WTC11 (cell line): Measurements from ENCODE around the gene CNGA1. TPM values are rescaled to one million over a fixed set of nuclear protein-coding genes. Genes with fewer than 3 reads are reported as not detected.
A peak's percentile ranks its signal among the peaks of the same experiment; 100 is the strongest.

Experiments used
- ATAC-seq: fragments of 200-7000 bp; cut with Tn5 transposase; 2 replicates; pipeline ENCODE4 v1.10.0; 2021; ENCODE audit warnings: mild to moderate bottlenecking, moderate library complexity
- CTCF ChIA-PET: fragments of 300-600 bp; sonication (Branson Sonifier 250); formaldehyde crosslinking; loops from one replicate; lab custom pipeline; 2021; ENCODE audit warnings: antibody characterized with exemption; lab: Charles Lee
- POLR2A ChIA-PET: fragments of 350-600 bp; sonication (Branson Sonifier 250); formaldehyde crosslinking; loops from one replicate; lab custom pipeline; 2021; ENCODE audit warnings: antibody characterized with exemption; lab: Charles Lee
- DNase-seq: peaks from one replicate; pipeline ENCODE4 v3.0.0; 2021; ENCODE audit warnings: low spot score
- H3K27ac Mint-ChIP-seq: 2 replicates; pipeline ENCODE4 v1.8.0; 2021; ENCODE audit warnings: mixed read lengths
- H3K27me3 Mint-ChIP-seq: 2 replicates; pipeline ENCODE4 v1.8.0; 2021; ENCODE audit warnings: low read depth, mild to moderate bottlenecking, moderate library complexity, mixed read lengths
- H3K36me3 Mint-ChIP-seq: 2 replicates; pipeline ENCODE4 v1.8.0; 2021; ENCODE audit warnings: mixed read lengths
- H3K4me1 Mint-ChIP-seq: 2 replicates; pipeline ENCODE4 v1.8.0; 2022; ENCODE audit warnings: mixed read lengths
- H3K4me3 Mint-ChIP-seq: 2 replicates; pipeline ENCODE4 v1.8.0; 2021; ENCODE audit warnings: mild to moderate bottlenecking, moderate library complexity, mixed read lengths
- H3K9me3 Mint-ChIP-seq: 2 replicates; pipeline ENCODE4 v1.8.0; 2021; ENCODE audit warnings: mixed read lengths
- AR ChIP-seq: fragments of 250-450 bp; sonication (Bioruptor Pico); IDR thresholded peaks from 2 replicates; pipeline ENCODE4 v1.9.0; 2021; ENCODE audit warnings: mild to moderate bottlenecking
- ATF3 ChIP-seq: sonication (generic); formaldehyde crosslinking; conservative IDR thresholded peaks from 2 replicates; pipeline ENCODE4 v1.8.1; 2022; ENCODE audit warnings: mild to moderate bottlenecking, missing genetic modification reagents
- ATF6 ChIP-seq: sonication (generic); formaldehyde crosslinking; IDR thresholded peaks from 2 replicates; pipeline ENCODE4 v1.8.1; 2023; ENCODE audit warnings: mild to moderate bottlenecking, missing genetic modification reagents
- CREB1 ChIP-seq: sonication (generic); formaldehyde crosslinking; IDR thresholded peaks from 2 replicates; pipeline ENCODE4 v1.8.0; 2023; ENCODE audit warnings: mild to moderate bottlenecking, missing genetic modification reagents
- GABPB1 ChIP-seq: sonication (generic); formaldehyde crosslinking; IDR thresholded peaks from 2 replicates; pipeline ENCODE4 v1.8.1; 2023; ENCODE audit warnings: mild to moderate bottlenecking, missing genetic modification reagents
- JUN ChIP-seq: sonication (generic); formaldehyde crosslinking; IDR thresholded peaks from 2 replicates; pipeline ENCODE4 v1.8.0; 2023; ENCODE audit warnings: mild to moderate bottlenecking, missing genetic modification reagents
- MAX ChIP-seq: sonication (generic); formaldehyde crosslinking; IDR thresholded peaks from 2 replicates; pipeline ENCODE4 v1.8.0; 2022; ENCODE audit warnings: mild to moderate bottlenecking, missing genetic modification reagents
- MXD4 ChIP-seq: fragments of 250-450 bp; sonication (Bioruptor Pico); IDR thresholded peaks from 2 replicates; pipeline ENCODE4 v1.8.0; 2021; ENCODE audit warnings: mild to moderate bottlenecking, moderate library complexity, borderline replicate concordance
- SOX15 ChIP-seq: fragments of 250-450 bp; sonication (Bioruptor Pico); IDR thresholded peaks from 2 replicates; pipeline ENCODE4 v1.9.0; 2021; ENCODE audit warnings: mild to moderate bottlenecking
- TEAD4 ChIP-seq: sonication (generic); formaldehyde crosslinking; IDR thresholded peaks from 2 replicates; pipeline ENCODE4 v1.8.0; 2022; ENCODE audit warnings: mild to moderate bottlenecking, missing genetic modification reagents
- ZBTB21 ChIP-seq: sonication (generic); formaldehyde crosslinking; IDR thresholded peaks from 2 replicates; pipeline ENCODE4 v1.8.1; 2023; ENCODE audit warnings: mild to moderate bottlenecking, missing genetic modification reagents, borderline replicate concordance
- ZNF232 ChIP-seq: sonication (generic); formaldehyde crosslinking; IDR thresholded peaks from 2 replicates; pipeline ENCODE4 v1.8.0; 2022; ENCODE audit warnings: mild to moderate bottlenecking, missing genetic modification reagents
- total RNA-seq: library from RNA; stranded (reverse); gene quantifications from 3 replicates; pipeline ENCODE4 v1.2.3, GENCODE V29; 2021
- TF ChIP-seq, protein P1 (sequence below): sonication (generic); formaldehyde crosslinking; IDR thresholded peaks from 2 replicates; pipeline ENCODE4 v1.8.0; 2022; ENCODE audit warnings: mild to moderate bottlenecking, missing genetic modification reagents
- TF ChIP-seq, protein P2 (sequence below): fragments of 250-450 bp; sonication (Bioruptor Pico); conservative IDR thresholded peaks from 2 replicates; pipeline ENCODE4 v1.9.0; 2021; ENCODE audit warnings: mild to moderate bottlenecking
- TF ChIP-seq, protein P3 (sequence below): sonication (generic); formaldehyde crosslinking; IDR thresholded peaks from 2 replicates; pipeline ENCODE4 v1.8.1; 2022; ENCODE audit warnings: missing genetic modification reagents, borderline replicate concordance

CNGA1 gene
- total RNA-seq, 1 experiment from 2014 or later: 1.1 TPM

GRCh38 chr4:47954245-47954644 lies 62.2 kb downstream of the CNGA1 start:
- H3K27ac Mint-ChIP-seq: no peak overlapping the region
- ChIA-PET CTCF (no interaction called here), POLR2A (no interaction called here)
- H3K36me3 Mint-ChIP-seq: no peaks in the 10 kb centered on the region
- H3K27me3 Mint-ChIP-seq: no peaks in the 10 kb centered on the region; the same call in 1 of the 2 replicates
- ATAC-seq: peak; percentile 66
- peaks cover 8% of the 10 kb centered on the region for H3K9me3 Mint-ChIP-seq
- H3K4me3 Mint-ChIP-seq: no peak overlapping the region
- DNase-seq: peak; percentile 20
- H3K4me1 Mint-ChIP-seq: peaks cover 10% of the 10 kb centered on the region
- TF ChIP-seq ATF3 (CRISPR knock-in tag): no peak
- TF ChIP-seq, protein P1, sequence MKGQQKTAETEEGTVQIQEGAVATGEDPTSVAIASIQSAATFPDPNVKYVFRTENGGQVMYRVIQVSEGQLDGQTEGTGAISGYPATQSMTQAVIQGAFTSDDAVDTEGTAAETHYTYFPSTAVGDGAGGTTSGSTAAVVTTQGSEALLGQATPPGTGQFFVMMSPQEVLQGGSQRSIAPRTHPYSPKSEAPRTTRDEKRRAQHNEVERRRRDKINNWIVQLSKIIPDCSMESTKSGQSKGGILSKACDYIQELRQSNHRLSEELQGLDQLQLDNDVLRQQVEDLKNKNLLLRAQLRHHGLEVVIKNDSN (CRISPR knock-in tag): no peak
- TF ChIP-seq TEAD4 (CRISPR knock-in tag): no peak
- no peak for TF ChIP-seq ATF6 (CRISPR knock-in tag)
- TF ChIP-seq, protein P2, sequence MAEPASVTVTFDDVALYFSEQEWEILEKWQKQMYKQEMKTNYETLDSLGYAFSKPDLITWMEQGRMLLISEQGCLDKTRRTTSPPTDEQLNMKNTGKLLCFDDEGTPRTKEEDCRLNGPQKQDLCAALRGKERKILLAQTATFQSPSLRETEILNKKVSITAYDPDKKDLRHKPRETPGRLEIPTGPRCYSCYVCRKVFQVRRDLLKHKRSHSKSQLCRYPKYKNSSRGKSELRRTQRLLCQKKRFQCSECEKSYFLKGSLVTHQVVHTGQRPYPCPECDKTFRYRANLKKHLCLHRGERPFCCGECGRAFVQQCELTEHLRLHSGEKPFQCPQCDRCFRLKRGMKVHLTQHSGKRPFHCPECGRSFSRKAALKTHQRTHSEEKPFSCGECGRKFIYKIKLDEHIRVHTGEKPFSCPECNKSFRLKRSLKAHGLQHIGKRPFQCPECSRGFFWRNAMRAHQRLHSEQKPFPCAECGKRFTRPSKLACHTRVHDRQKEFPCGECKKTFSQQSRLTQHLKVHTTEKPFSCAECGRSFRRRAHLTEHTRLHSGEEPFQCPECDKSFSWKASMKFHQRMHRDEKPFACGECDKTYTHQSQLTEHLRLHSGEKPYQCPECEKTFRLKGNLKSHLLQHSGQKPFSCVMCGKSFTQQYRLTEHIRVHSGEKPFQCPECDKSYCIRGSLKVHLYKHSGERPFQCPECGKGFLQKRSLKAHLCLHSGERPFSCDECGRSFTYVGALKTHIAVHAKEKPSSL (CRISPR knock-in tag): no peak
- TF ChIP-seq AR (CRISPR knock-in tag): no peak
- TF ChIP-seq, protein P3, sequence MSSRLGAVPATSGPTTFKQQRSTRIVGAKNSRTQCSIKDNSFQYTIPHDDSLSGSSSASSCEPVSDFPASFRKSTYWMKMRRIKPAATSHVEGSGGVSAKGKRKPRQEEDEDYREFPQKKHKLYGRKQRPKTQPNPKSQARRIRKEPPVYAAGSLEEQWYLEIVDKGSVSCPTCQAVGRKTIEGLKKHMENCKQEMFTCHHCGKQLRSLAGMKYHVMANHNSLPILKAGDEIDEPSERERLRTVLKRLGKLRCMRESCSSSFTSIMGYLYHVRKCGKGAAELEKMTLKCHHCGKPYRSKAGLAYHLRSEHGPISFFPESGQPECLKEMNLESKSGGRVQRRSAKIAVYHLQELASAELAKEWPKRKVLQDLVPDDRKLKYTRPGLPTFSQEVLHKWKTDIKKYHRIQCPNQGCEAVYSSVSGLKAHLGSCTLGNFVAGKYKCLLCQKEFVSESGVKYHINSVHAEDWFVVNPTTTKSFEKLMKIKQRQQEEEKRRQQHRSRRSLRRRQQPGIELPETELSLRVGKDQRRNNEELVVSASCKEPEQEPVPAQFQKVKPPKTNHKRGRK: no peak
- TF ChIP-seq ZNF232: no peak
- TF ChIP-seq CREB1: no peak
- no peak for TF ChIP-seq ZBTB21 (CRISPR knock-in tag)
- no peak for TF ChIP-seq SOX15
- no peak for TF ChIP-seq MXD4 (CRISPR knock-in tag)
- TF ChIP-seq MAX (CRISPR knock-in tag): no peak
- TF ChIP-seq, all 79 proteins: peak for 0

DNA sequence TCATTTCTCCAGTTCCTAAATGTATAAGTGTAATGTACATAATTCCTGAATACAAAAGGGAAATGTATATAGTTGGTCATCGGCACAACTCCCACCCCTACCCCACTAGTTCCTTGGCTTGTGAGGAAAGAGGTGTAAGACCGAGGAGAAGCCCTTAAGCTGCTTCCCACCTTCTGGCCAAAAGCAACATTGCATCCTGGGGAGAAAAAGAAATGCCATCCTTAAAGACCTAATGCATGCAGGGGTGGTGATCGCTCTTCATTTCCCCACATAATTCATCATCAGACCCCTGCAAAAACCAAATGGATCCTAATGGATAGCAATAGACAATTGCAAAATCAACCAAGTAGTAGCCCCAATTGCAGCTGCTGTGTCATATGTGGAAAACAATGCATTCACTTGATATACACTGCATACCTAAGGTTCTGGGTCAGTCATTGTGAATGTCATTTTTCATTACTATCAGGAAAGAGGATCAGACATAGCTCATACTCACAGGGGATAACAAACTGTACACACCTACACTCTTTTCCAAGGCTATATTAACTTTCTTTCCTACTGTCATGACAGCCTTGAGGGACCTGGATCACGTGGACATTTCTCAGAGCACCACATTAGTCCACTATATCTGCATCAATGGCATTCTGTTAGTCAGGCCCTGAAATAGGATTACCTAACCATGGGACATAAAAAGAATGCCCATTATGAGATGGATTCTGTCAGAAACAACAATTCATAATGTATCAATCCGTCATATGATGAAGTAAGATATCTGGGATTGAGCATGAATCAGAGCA lies 70.4 kb downstream of the CNGA1 start:
- no peak for DNase-seq
- peak; percentile 58 for ATAC-seq
- ChIA-PET CTCF (interaction anchor here (1.2 to 1.3 kb wide), 2 partner anchors 12 to 14 kb away, joined by 3 to 5 read pairs; no protein-coding TSS in a partner anchor), POLR2A (no interaction called here)
- no peak overlapping the region for H3K27ac Mint-ChIP-seq
- H3K4me1 Mint-ChIP-seq: peaks cover 8% of the 10 kb centered on the region; the same call in 1 of the 2 replicates
- TF ChIP-seq JUN (no peak), GABPB1 (CRISPR knock-in tag) (no peak), ZBTB21 (CRISPR knock-in tag) (no peak)
- H3K9me3 Mint-ChIP-seq: peaks cover 8% of the 10 kb centered on the region
- no peaks in the 10 kb centered on the region for H3K36me3 Mint-ChIP-seq
- no peaks in the 10 kb centered on the region for H3K27me3 Mint-ChIP-seq
- no peak overlapping the region for H3K4me3 Mint-ChIP-seq
